GM12872 (cell line): ENCODE results near the gene FKBP14.

Experiments
- CTCF ChIP-seq: IDR thresholded peaks from 3 replicates; pipeline ENCODE4 v1.5.1; 2011; ENCODE audit warnings: low read depth, mild to moderate bottlenecking, low read length, moderate library complexity; ENCODE audit not compliant: insufficient read depth

The FKBP14 gene

GRCh38 chr7:29989257-29989995 lies 37.1 kb downstream of the FKBP14 start, which contains the start of gene SCRN1:
SCRN1 (minus strand) TSS chr7:29989801; CDS start chr7:29969067, 20,734 bp downstream.
- TF ChIP-seq CTCF = peak; percentile 8; the same call in 1 of the 3 replicates

GRCh38 chr7:29988424-29989256 lies 37.9 kb downstream of the FKBP14 start:
- no peak for TF ChIP-seq CTCF

- TF ChIP-seq CTCF = no peak
Measured at GRCh38 chr7:29987811-29988317, 38.6 kb downstream of the FKBP14 start.

- TF ChIP-seq CTCF = no peak
Measured at GRCh38 chr7:29987083-29987482, 39.4 kb downstream of the FKBP14 start.

- TF ChIP-seq CTCF = no peak
Measured at GRCh38 chr7:29980151-29980550, 46.4 kb downstream of the FKBP14 start.

GRCh38 chr7:29977886-29978651 lies 48.4 kb downstream of the FKBP14 start:
- peak; percentile 32; the same call in 1 of the 3 replicates for TF ChIP-seq CTCF
